ENCODE data around the gene ENO3. TPM values are rescaled to one million over a fixed set of nuclear protein-coding genes. Genes with fewer than 3 reads are reported as not detected.
"Not testable (repeated sequence)": the region's sequence is repeated elsewhere in the genome, so short reads cannot be mapped to it uniquely, and the experiment has no call there.

ENO3 gene
- total RNA-seq = 1 to 10 TPM in 3 of 4 donors, not detected in 1; 2.8 to 3.7 (median 3.6) TPM

GRCh38 chr17:4950746-4951204, at the start of gene ENO3:
Gene ENO3, plus strand, starts transcription at chr17:4951119. Its CDS starts 711 bp downstream, at chr17:4951830.
- peak in 1 of 2 donors; percentile 37 for DNase-seq
- Histone ChIP-seq H3K27ac (peak within 1 kb of the TSS; percentile 93 to 98), H3K27me3 (no peaks in the 10 kb centered on the region), H3K36me3 (no peaks in the 10 kb centered on the region), H3K4me1 (peaks cover 2 to 9% of the 10 kb centered on the region in 2 donors), H3K4me3 (peak within 1 kb of the TSS; percentile 82 to 97), H3K9me3 (no peaks in the 10 kb centered on the region)
- intact Hi-C loops (cut with DNase I; ENCODE audit: low total_unique reads) = no loop called here
- TF ChIP-seq POLR2A (IDR thresholded peaks at IDR 0.05) (no peak), CTCF (IDR thresholded peaks at IDR 0.05) (no peak)

GRCh38 chr17:4901648-4902344, 49.1 kb upstream of the ENO3 start:
- no peak for DNase-seq
- peaks cover 0 to 4% of the 10 kb centered on the region in 2 donors for H3K27me3 ChIP-seq
- no peaks in the 10 kb centered on the region for H3K4me1 ChIP-seq
- intact Hi-C loops (cut with DNase I; ENCODE audit: low total_unique reads) = no loop called here
- no peak overlapping the region for H3K4me3 ChIP-seq
- no peaks in the 10 kb centered on the region for H3K36me3 ChIP-seq
- H3K9me3 ChIP-seq = no peaks in the 10 kb centered on the region
- H3K27ac ChIP-seq = peak overlapping the region in 1 of 2 donors; percentile 1
- TF ChIP-seq CTCF (IDR thresholded peaks at IDR 0.05) = no peak
- TF ChIP-seq POLR2A (IDR thresholded peaks at IDR 0.05) = no peak

- no peak for DNase-seq
- intact Hi-C loops (cut with DNase I; ENCODE audit: low total_unique reads) = no loop called here
- H3K4me3 ChIP-seq = no peak overlapping the region
- H3K4me1 ChIP-seq = no peaks in the 10 kb centered on the region
- TF ChIP-seq CTCF (IDR thresholded peaks at IDR 0.05) = no peak
- TF ChIP-seq POLR2A (IDR thresholded peaks at IDR 0.05) = no peak
- H3K27me3 ChIP-seq = peaks cover 0 to 4% of the 10 kb centered on the region in 2 donors
- no peaks in the 10 kb centered on the region for H3K36me3 ChIP-seq
- H3K27ac ChIP-seq = peak overlapping the region in 1 of 2 donors; percentile 1
- H3K9me3 ChIP-seq = no peaks in the 10 kb centered on the region
Observed at GRCh38 chr17:4902540-4902939, 48.4 kb upstream of the ENO3 start.

GRCh38 chr17:4903051-4903818, 47.7 kb upstream of the ENO3 start, which contains the start of gene CHRNE:
Gene CHRNE, minus strand, starts transcription at chr17:4903098. Its CDS starts 35 bp downstream, at chr17:4903063.
- no peaks in the 10 kb centered on the region for H3K36me3 ChIP-seq
- DNase-seq = peak; percentile 61 to 84
- no peaks in the 10 kb centered on the region for H3K9me3 ChIP-seq
- H3K27ac ChIP-seq = peak within 1 kb of the TSS in 1 of 2 donors; percentile 1
- no peak for TF ChIP-seq POLR2A (IDR thresholded peaks at IDR 0.05)
- TF ChIP-seq CTCF (IDR thresholded peaks at IDR 0.05) = peak; percentile 57 to 73 (median 70)
- H3K4me3 ChIP-seq = no peak within 1 kb of the TSS
- intact Hi-C loops (cut with DNase I; ENCODE audit: low total_unique reads) = no loop called here
- no peaks in the 10 kb centered on the region for H3K4me1 ChIP-seq
- H3K27me3 ChIP-seq = peaks cover 0 to 4% of the 10 kb centered on the region in 2 donors

- H3K27ac ChIP-seq; H3K27me3 ChIP-seq; H3K36me3 ChIP-seq; H3K4me3 ChIP-seq; DNase-seq; H3K9me3 ChIP-seq; intact Hi-C loops (cut with DNase I; ENCODE audit: low total_unique reads); H3K4me1 ChIP-seq: not testable (repeated sequence)
Observed at GRCh38 chr17:4906642-4907041, 44.3 kb upstream of the ENO3 start.
